Sigmoid colon (tissue), 4 donors: ENCODE measurements around the gene DNAH7.

Source experiments
- EP300 ChIP-seq, 4 donors: sonication (generic); formaldehyde crosslinking; IDR thresholded peaks; one replicate each; pipeline ENCODE4 v1.6.1; 2017; ENCODE audit warnings: antibody characterized with exemption in 4 of 4
- POLR2A ChIP-seq, 2 donors: fragments of 450-650 bp; IDR thresholded peaks; one replicate each; pipeline ENCODE4 v1.6.1; 2016; ENCODE audit warnings: antibody characterized with exemption in 2 of 2, mild to moderate bottlenecking in 2 of 2, moderate library complexity in 2 of 2
- POLR2AphosphoS5 ChIP-seq, 4 donors: sonication (generic); formaldehyde crosslinking; IDR thresholded peaks; one replicate each; pipeline ENCODE4 v1.6.1; 2017; ENCODE audit warnings: antibody characterized with exemption in 4 of 4
- TF ChIP-seq, protein P1 (sequence below), 4 experiments: fragments of 450-650 bp in 3 of 4; fragments of 200-600 bp in 1 of 4; IDR thresholded peaks; one replicate each; pipeline ENCODE4 v1.5.1; 2016 to 2019; ENCODE audit warnings: antibody characterized with exemption in 4 of 4, mild to moderate bottlenecking in 3 of 4, moderate library complexity in 2 of 4

DNA sequence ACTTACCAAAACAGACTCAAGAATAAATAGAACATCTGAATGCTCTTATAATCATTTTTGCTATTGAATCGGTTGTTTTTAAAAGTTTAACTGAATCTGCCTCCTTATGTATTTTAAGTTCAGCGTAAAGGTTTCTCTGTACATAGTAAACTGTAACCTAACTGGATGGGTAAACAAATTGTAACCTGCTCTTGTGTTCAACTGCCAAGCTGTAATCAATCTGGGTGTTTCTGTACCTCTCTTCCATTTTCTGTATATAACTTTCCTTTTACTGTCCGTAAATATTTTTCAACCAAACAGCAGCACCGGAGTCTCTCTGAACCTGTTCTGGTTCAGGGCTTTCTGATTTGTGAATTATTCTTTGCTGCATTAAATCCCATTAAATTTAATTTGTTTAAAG is 27.6 kb upstream of the DNAH7 start:
- TF ChIP-seq, protein P1, sequence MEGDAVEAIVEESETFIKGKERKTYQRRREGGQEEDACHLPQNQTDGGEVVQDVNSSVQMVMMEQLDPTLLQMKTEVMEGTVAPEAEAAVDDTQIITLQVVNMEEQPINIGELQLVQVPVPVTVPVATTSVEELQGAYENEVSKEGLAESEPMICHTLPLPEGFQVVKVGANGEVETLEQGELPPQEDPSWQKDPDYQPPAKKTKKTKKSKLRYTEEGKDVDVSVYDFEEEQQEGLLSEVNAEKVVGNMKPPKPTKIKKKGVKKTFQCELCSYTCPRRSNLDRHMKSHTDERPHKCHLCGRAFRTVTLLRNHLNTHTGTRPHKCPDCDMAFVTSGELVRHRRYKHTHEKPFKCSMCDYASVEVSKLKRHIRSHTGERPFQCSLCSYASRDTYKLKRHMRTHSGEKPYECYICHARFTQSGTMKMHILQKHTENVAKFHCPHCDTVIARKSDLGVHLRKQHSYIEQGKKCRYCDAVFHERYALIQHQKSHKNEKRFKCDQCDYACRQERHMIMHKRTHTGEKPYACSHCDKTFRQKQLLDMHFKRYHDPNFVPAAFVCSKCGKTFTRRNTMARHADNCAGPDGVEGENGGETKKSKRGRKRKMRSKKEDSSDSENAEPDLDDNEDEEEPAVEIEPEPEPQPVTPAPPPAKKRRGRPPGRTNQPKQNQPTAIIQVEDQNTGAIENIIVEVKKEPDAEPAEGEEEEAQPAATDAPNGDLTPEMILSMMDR (IDR thresholded peaks at IDR 0.05), result no peak
- no peak for TF ChIP-seq POLR2A (IDR thresholded peaks at IDR 0.05)
- no peak for TF ChIP-seq POLR2AphosphoS5 (IDR thresholded peaks at IDR 0.05)
- TF ChIP-seq EP300 (IDR thresholded peaks at IDR 0.05), result no peak
